HepG2 (cell line): ENCODE data around the gene ANG. TPM values are rescaled to one million over a fixed set of nuclear protein-coding genes. Genes with fewer than 3 reads are reported as not detected.

ENCODE experiments used
- ATRX ChIP-seq: sonication (generic); formaldehyde crosslinking; IDR thresholded peaks from 2 replicates; pipeline ENCODE4 v1.4.0; 2020; ENCODE audit warnings: missing genetic modification reagents, borderline replicate concordance
- CBX1 ChIP-seq: IDR thresholded peaks from one replicate; pipeline ENCODE4 v1.6.1; 2016; ENCODE audit warnings: antibody characterized with exemption, low read depth
- FOXK2 ChIP-seq: fragments of 450-650 bp; IDR thresholded peaks from 2 replicates; pipeline ENCODE4 v1.6.1; 2016
- KMT2A ChIP-seq: sonication (generic); formaldehyde crosslinking; IDR thresholded peaks from 2 replicates; pipeline ENCODE4 v1.4.0; 2020; ENCODE audit warnings: missing genetic modification reagents
- MXD3 ChIP-seq: IDR thresholded peaks from 2 replicates; pipeline ENCODE4 v1.6.1; 2016; ENCODE audit warnings: mild to moderate bottlenecking, missing biosample characterization, missing genetic modification reagents
- NCOA5 ChIP-seq: sonication (generic); formaldehyde crosslinking; IDR thresholded peaks from 2 replicates; pipeline ENCODE4 v1.4.0; 2020; ENCODE audit warnings: missing genetic modification reagents
- NFE2 ChIP-seq: sonication (generic); formaldehyde crosslinking; IDR thresholded peaks from 2 replicates; pipeline ENCODE4 v1.4.0; 2020; ENCODE audit warnings: missing genetic modification reagents
- PCBP1 ChIP-seq: fragments of 200-400 bp; formaldehyde crosslinking; IDR thresholded peaks from 2 replicates; pipeline ENCODE4 v1.6.1; 2017; ENCODE audit warnings: mild to moderate bottlenecking, low read depth, low read length, borderline replicate concordance
- REL ChIP-seq: sonication (generic); formaldehyde crosslinking; conservative IDR thresholded peaks from 2 replicates; pipeline ENCODE4 v1.8.0; 2022; ENCODE audit warnings: mild to moderate bottlenecking, missing genetic modification reagents, moderate library complexity
- RFX5 ChIP-seq: IDR thresholded peaks from 2 replicates; pipeline ENCODE4 v1.6.1; 2011; ENCODE audit warnings: low read depth, low read length, improper control_type of control experiment
- SMAD3 ChIP-seq: sonication (generic); formaldehyde crosslinking; IDR thresholded peaks from 2 replicates; pipeline ENCODE4 v1.4.0; 2020; ENCODE audit warnings: missing genetic modification reagents
- TEAD2 ChIP-seq: sonication (generic); formaldehyde crosslinking; IDR thresholded peaks from 2 replicates; pipeline ENCODE4 v1.9.0; 2021; ENCODE audit warnings: missing genetic modification reagents
- TEAD3 ChIP-seq: optimal IDR thresholded peaks from 2 replicates; pipeline ENCODE3; 2016; ENCODE audit warnings: borderline replicate concordance
- TFDP2 ChIP-seq: sonication (generic); formaldehyde crosslinking; IDR thresholded peaks from 2 replicates; pipeline ENCODE4 v1.4.0; 2020; ENCODE audit warnings: missing genetic modification reagents
- ZBTB44 ChIP-seq: sonication (generic); formaldehyde crosslinking; IDR thresholded peaks from 2 replicates; pipeline ENCODE4 v1.4.0; 2020; ENCODE audit warnings: missing genetic modification reagents
- ZFP36L1 ChIP-seq: sonication (generic); formaldehyde crosslinking; IDR thresholded peaks from 2 replicates; pipeline ENCODE4 v1.8.0; 2022; ENCODE audit warnings: mild to moderate bottlenecking, missing genetic modification reagents, moderate library complexity
- ZGPAT ChIP-seq: IDR thresholded peaks from 2 replicates; pipeline ENCODE4 v1.6.1; 2016; ENCODE audit warnings: mild to moderate bottlenecking
- ZNF569 ChIP-seq: sonication (generic); formaldehyde crosslinking; IDR thresholded peaks from 2 replicates; pipeline ENCODE4 v1.5.0; 2020; ENCODE audit warnings: mild to moderate bottlenecking, missing genetic modification reagents, moderate library complexity, borderline replicate concordance
- ZNF576 ChIP-seq: sonication (generic); formaldehyde crosslinking; IDR thresholded peaks from 2 replicates; pipeline ENCODE4 v1.4.0; 2020; ENCODE audit warnings: mild to moderate bottlenecking, missing genetic modification reagents
- ZNF619 ChIP-seq: sonication (generic); formaldehyde crosslinking; IDR thresholded peaks from 2 replicates; pipeline ENCODE4 v1.4.0; 2020; ENCODE audit warnings: mild to moderate bottlenecking, missing genetic modification reagents
- ZNF674 ChIP-seq: sonication (generic); formaldehyde crosslinking; IDR thresholded peaks from 2 replicates; pipeline ENCODE4 v1.5.0; 2020; ENCODE audit warnings: low read depth, mild to moderate bottlenecking, missing genetic modification reagents
- ZNF713 ChIP-seq: sonication (generic); formaldehyde crosslinking; IDR thresholded peaks from 2 replicates; pipeline ENCODE4 v1.4.0; 2020; ENCODE audit warnings: mild to moderate bottlenecking, missing genetic modification reagents
- ZNF780A ChIP-seq: sonication (generic); formaldehyde crosslinking; IDR thresholded peaks from 2 replicates; pipeline ENCODE4 v1.8.0; 2022; ENCODE audit warnings: mild to moderate bottlenecking, missing genetic modification reagents, moderate library complexity
- ZUFSP ChIP-seq: sonication (generic); formaldehyde crosslinking; IDR thresholded peaks from 2 replicates; pipeline ENCODE4 v1.9.0; 2021; ENCODE audit warnings: missing genetic modification reagents, mild to moderate bottlenecking, borderline replicate concordance
- polyA plus RNA-seq, 8 experiments: library from polyadenylated mRNA; depleted of rRNA in 3 of 8; stranded (reverse) in 7 of 8; unstranded in 1 of 8; fragments of >200 nt; fragmentation: Illumina TruSeq in 4 of 8; extraction: Trizol in 4 of 8; gene quantifications; 2 replicates each; pipeline versions ENCODE4 v1.2.1 to v1.2.3, GENCODE V29; 2011 to 2016; ENCODE audit warnings: low read depth in 4 of 8, missing spikeins in 1 of 8, mixed read lengths in 1 of 8; ENCODE audit not compliant: insufficient read depth in 1 of 8
- total RNA-seq, 5 experiments: library from RNA; depleted of rRNA; stranded (reverse); fragments of >200 nt; fragmentation: Illumina TruSeq; extraction: Trizol; gene quantifications; 2 replicates each; pipeline ENCODE4 v1.2.3, GENCODE V29; 2016; ENCODE audit warnings: low read depth in 1 of 5

The ANG gene
- total and polyA plus RNA-seq, 2 of the 13 experiments (the other 11 are each of a cell fraction or from before 2014, with no cell fraction given): 83.6 to 401 TPM

- TF ChIP-seq ZBTB44 (CRISPR knock-in tag) (peak; percentile 88; the same call in 1 of the 2 replicates), ZNF674 (CRISPR knock-in tag) (no peak; the same call in 1 of the 2 replicates), RFX5 (no peak), SMAD3 (peak; percentile 84), ZGPAT (CRISPR knock-in tag) (peak; percentile 92), ZFP36L1 (CRISPR knock-in tag) (no peak), TFDP2 (peak; percentile 75; the same call in 1 of the 2 replicates), ZUFSP (CRISPR knock-in tag) (no peak), ZNF780A (CRISPR knock-in tag) (peak; percentile 14; the same call in 1 of the 2 replicates), REL (no peak; the same call in 1 of the 2 replicates), ZNF619 (no peak; the same call in none of the 2 replicates), CBX1 (peak; percentile 92), TEAD3 (CRISPR knock-in tag) (peak; percentile 73), MXD3 (peak; percentile 91), PCBP1 (no peak), ATRX (no peak), NCOA5 (CRISPR knock-in tag) (peak; percentile 62; the same call in 1 of the 2 replicates), ZNF576 (no peak), ZNF713 (CRISPR knock-in tag) (peak; percentile 76; the same call in 1 of the 2 replicates), FOXK2 (peak; percentile 38; the same call in 1 of the 2 replicates), TEAD2 (CRISPR knock-in tag) (no peak), KMT2A (0 out of 2 replicates have a peak, but pooled peaks have one; percentile 55), ZNF569 (CRISPR knock-in tag) (no peak; the same call in none of the 2 replicates), NFE2 (no peak)
Measured at GRCh38 chr14:20683891-20684661, 4.5 kb upstream of the ANG start, which contains the start of gene RNASE4 (continued).
